NCI-H128 (cell line): ENCODE measurements around the gene TIMMDC1.
"Not testable (repeated sequence)": the region's sequence is repeated elsewhere in the genome, so short reads cannot be mapped to it uniquely, and the experiment has no call there.

Experiments used
- DNase-seq: peaks from one replicate; lab custom pipeline; 2025; ENCODE audit not compliant: unreplicated experiment; lab: John Stamatoyannopoulos, UW

Gene TIMMDC1

DNA sequence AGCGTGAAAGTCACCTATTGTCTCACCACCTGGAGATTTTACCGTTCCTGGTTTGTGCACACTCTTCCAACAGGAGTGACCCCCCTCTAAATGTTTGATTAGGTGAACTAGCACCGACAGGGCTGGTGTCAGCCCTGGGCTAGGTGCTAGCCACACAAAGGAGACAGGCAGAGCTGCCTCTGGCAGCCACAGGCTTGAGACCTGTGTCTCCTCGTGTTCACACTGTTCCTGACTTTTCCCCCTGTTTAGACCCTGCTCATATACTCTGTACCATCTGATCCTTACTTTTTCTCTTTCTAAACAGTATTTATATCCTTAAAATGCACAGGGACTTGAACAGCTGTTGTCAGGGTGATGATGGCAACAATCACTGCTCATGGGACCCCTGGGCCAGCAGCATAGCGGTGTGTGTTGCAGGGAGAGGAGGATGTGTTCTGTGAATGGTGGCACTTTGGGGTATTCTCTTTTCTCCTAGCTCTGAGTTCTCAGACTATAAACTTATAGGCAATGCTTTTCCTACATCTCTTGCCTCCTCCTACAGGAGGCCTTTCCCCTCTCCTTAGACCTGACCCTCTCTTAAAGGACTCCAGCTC, 55.6 kb downstream of the TIMMDC1 start:
- DNase-seq: no peak

GRCh38 chr3:119555309-119555735, 57.0 kb downstream of the TIMMDC1 start:
- no peak for DNase-seq

- DNase-seq: no peak
Measured at GRCh38 chr3:119555929-119556328, 57.6 kb downstream of the TIMMDC1 start.

- no peak for DNase-seq
Measured at GRCh38 chr3:119557192-119557876, 59.0 kb downstream of the TIMMDC1 start.

- DNase-seq: no peak
Measured at GRCh38 chr3:119557877-119558269, 59.5 kb downstream of the TIMMDC1 start.

- DNase-seq: no peak
Measured at GRCh38 chr3:119558626-119559317, 60.4 kb downstream of the TIMMDC1 start.

DNA sequence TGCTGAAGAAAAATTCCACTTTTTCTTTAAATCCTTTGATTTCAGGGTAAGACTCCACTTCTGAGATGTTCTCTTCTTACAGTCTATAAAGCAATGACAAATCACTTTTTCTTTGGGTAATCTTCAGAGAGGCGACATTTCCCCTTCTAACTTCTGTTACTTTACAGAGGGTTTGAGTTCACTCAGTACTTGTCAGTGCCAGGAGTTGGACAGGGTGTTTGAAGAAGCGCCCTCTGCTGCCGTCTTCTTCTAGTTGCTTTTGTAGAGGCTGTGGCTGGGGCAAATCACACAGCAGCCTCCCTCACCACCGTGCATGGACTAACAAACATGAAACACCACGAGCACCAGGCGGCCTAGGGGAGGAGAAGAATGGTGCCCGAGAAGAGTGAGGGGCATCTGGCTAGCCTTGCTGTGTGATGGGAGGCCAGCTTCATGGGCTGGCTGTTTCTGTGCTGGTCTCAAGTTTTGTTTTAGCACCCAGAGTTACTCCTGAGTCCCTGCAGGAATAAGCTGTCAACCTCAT, 61.2 kb downstream of the TIMMDC1 start, which contains the start of gene CD80:
CD80 (minus strand) TSS at position 174 of the 523 bp plus-strand sequence. CDS start 1,886 bp downstream, outside the sequence.
- DNase-seq: no peak

DNA sequence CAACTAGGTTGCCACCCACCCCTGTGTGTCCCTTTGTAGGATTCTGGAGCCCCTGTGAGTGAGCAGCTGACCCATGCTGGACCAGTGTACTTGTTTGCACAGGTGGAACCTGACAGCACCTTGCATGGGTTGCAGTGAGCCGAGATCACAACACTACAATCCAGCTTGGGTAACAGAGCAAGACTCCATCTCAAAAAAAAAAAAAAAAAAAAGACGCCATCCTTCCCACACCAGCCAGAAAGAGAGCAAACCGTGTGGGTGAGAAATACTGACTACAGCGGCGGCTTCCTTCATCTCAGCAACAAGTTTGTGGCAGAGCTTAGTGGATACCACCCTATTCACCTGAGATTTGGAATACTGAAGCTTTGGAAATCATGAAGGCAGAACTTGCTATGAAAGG, 61.8 kb downstream of the TIMMDC1 start:
- no peak for DNase-seq

DNA sequence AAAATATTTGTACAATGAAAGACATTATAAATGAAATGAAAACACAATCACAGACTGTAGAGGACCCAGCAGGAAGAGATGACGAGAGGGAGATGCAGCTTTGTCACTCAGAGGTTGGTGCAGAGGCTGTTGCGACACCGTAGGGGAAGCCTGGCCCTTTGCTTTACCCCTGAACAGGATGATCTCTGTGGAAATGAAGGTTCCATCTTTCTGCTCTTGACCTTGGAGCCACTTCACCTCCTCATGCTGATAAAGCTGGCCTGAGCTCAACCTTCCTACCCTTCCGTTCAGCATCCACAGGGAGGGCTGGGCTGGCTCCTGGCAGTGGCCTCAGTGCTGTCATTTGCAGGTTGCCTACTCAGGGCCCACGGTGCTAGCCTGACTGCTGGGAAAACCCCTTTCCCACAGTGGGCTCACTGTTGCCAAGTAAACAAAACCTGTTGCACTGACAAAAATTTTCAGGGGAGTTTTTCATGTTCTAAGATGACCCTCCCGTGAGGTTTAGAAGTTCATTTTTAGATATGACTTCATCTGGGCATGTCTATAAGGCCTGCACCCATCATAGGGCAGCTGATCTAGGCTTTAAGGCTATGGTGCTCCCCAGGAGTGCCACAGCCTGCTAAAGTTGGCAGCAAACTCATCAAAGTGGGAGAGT, 64.1 kb downstream of the TIMMDC1 start:
- no peak for DNase-seq

- not testable (repeated sequence) for DNase-seq
Measured at GRCh38 chr3:119563334-119563733, 65.0 kb downstream of the TIMMDC1 start.

- no peak for DNase-seq
Measured at GRCh38 chr3:119569156-119569555, 70.8 kb downstream of the TIMMDC1 start.

DNA sequence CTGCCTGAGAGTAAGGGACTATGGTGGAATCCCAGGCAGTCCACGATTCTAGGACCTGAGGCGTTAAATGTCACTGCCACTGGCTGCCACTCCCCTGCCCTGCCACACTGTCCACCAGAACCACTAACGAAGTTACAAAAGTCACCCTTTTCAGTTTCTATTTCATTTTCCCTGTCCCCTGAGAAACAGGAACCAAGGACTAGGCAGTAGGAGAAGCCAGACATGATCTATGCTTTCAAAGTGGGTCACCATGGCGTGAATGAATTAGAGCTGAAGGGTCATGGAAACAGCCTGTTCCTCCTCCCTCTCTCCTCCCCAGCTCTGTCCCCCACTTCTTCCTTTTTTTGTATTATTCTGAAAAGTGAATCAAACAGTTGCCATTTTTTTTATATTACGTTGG, 71.9 kb downstream of the TIMMDC1 start:
- no peak for DNase-seq

GRCh38 chr3:119571230-119571629, 72.9 kb downstream of the TIMMDC1 start:
- no peak for DNase-seq

- no peak for DNase-seq
Measured at GRCh38 chr3:119571688-119572087, 73.3 kb downstream of the TIMMDC1 start.
